22Rv1 (cell line): Measurements from ENCODE around the gene RAB40B.

ENCODE experiments used
- H3K27ac ChIP-seq: fragments of 450-650 bp; 2 replicates; pipeline ENCODE4 v1.5.1; 2017
- CTCF ChIP-seq: fragments of 450-650 bp; IDR thresholded peaks from 2 replicates; pipeline ENCODE4 v1.5.1; 2017; ENCODE audit warnings: mild to moderate bottlenecking
- ZFX ChIP-seq: fragments of 450-650 bp; IDR thresholded peaks from 2 replicates; pipeline ENCODE4 v1.6.1; 2017; ENCODE audit warnings: antibody characterized with exemption, borderline replicate concordance

Gene RAB40B

DNA sequence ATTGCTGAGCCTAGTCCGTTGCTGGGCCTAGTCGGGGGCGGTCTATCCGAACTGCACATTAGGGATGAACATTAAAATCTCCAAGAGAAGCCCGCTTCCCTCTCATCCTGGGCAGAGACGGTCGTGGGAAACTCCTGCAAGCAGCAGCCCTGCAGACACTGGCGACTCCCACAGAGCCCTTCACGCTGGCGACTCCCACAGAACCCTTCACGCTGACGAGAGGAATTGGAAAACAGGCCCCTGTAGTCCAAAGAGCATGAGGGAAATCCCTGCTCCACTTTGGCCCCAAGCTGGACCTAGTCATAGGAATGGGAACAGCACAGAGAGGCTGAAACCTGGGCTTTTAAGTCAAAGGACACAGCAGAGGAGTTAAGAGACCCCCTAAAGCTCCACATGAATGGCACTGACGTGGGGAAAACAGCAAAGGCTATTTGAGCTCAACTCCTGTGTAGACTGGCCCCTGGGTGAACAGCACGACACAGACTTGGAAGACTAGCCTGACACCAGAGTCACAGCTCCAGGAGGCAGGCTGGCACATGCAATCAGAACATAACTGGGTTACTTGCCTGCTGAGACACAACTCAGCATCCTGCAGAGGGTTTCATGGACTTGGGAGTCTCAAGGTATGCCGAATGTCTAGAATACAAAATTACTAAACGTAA, 92.4 kb downstream of the RAB40B start:
- TF ChIP-seq CTCF (no peak), ZFX (no peak)
- H3K27ac ChIP-seq: 0 out of 2 replicates have a peak overlapping the region, but pooled peaks have one; percentile 8
